C4-2B (cell line): ENCODE results near the gene CALHM1.

Experiments
- H3K27ac ChIP-seq: fragments of 450-650 bp; 2 replicates; pipeline ENCODE4 v1.5.1; 2017
- CTCF ChIP-seq: fragments of 450-650 bp; conservative IDR thresholded peaks from 2 replicates; pipeline ENCODE4 v1.5.1; 2017; ENCODE audit warnings: mild to moderate bottlenecking
- ZFX ChIP-seq: fragments of 450-650 bp; IDR thresholded peaks from 2 replicates; pipeline ENCODE4 v1.6.1; 2017

Gene CALHM1

GRCh38 chr10:103493362-103493915, 34.7 kb upstream of the CALHM1 start, which contains the start of gene NEURL1:
Gene NEURL1 (plus strand): TSS chr10:103493705. CDS start chr10:103494388, 683 bp downstream.
- no peak within 1 kb of the TSS for H3K27ac ChIP-seq

DNA sequence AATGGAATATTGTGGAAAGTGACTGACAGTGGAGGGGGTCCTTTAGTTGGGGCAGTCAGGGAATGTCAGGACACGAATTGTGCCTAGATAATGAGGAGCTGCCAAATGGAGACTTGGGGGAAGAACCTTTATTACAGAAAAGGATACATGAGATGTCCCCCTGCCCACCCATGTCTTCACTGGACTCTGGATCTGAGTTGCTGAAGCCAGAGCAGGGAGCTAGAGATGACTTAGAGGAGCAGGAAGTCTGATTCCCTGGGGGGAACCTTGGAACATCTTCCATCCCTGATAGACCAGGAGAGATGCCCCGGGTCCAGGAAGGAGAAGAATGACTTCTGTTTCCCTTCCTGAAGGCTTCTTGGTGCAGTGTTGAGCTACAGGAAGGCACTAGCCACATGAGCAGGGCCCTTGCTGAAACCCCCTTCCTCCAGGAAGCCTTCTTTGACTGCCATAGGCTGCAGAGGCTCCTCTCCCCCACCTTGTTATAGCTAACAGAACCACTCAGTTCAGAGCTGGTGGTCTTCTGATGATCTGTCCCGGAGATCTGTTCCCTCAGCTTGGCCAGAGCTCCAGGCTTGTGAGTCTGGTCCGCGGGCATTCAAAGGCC, 34.1 kb upstream of the CALHM1 start:
- TF ChIP-seq ZFX: no peak
- no peak for TF ChIP-seq CTCF
- H3K27ac ChIP-seq: no peak overlapping the region

More at GRCh38 chr10:103493362-103493915, 34.7 kb upstream of the CALHM1 start, which contains the start of gene NEURL1:
- no peak for TF ChIP-seq CTCF
- TF ChIP-seq ZFX: no peak

DNA sequence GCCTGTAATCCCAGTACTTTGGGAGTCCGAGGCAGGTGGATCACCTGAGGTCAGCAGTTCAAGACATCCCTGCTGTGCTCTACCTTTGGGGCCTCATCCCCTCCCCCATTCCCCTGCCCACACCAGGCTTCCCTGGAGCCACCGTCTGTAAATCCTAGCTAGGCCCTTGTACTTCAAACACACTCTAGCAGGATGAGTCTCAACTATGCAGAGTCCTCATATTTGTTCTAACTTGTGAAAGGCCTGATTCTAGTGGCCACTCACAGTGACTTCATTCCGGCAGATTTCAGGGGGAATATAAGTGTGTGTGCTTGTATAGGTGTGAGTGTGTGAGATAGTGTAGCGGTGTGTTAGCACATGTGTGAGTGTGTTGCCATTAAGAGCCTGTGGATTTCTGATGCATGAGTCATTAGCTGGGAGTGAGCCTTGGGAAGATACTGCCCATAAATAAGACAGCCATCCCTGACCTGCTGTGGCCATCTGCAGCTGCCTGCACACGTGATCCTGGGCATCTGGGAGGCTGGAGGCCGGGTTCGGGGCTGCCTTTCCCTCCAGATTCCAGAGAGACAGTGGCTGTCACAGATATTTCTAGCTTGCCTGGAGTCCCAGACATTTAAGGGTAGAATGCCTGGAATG, 33.1 kb upstream of the CALHM1 start:
- TF ChIP-seq ZFX: no peak
- TF ChIP-seq CTCF: no peak
- H3K27ac ChIP-seq: no peak overlapping the region

DNA sequence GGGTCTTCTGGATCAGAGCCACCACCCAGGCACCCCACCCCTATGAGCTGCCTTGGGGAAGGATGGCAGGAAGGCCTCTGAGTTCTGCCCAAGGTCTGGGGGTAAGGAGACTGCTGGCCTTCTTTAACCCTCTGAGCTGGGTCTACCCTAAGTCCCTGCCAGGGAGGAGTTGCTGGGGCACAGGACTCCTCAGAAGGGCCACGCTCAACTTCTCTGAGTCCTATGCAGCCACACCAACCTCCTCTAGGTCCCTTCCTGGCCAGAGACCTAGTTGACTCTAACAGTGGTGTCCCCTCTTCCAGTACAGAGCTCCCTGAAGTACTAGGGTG, 32.2 kb upstream of the CALHM1 start:
- no peak overlapping the region for H3K27ac ChIP-seq

DNA sequence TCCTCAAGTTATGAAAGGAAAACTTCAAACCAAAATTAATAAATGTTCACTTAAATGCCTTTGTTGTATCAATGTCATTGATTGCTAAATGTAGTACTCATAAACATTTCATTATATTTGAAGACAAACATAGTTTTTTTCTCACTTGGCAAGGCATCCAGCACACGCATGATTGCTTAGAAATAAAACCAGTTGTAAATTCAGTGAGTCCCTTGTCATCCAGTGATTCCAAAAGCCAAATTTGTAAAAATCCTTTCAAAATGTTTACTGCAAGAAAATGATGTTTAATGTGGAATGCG, 28.7 kb upstream of the CALHM1 start:
- TF ChIP-seq CTCF (no peak), ZFX (no peak)

More for the DNA sequence above, 32.2 kb upstream of the CALHM1 start:
- TF ChIP-seq ZFX (no peak), CTCF (no peak)

GRCh38 chr10:103486635-103487409, 28.1 kb upstream of the CALHM1 start:
- peak overlapping the region; percentile 20; the same call in 1 of the 2 replicates for H3K27ac ChIP-seq

More for the DNA sequence above, 28.7 kb upstream of the CALHM1 start:
- no peak overlapping the region; the same call in 1 of the 2 replicates for H3K27ac ChIP-seq

DNA sequence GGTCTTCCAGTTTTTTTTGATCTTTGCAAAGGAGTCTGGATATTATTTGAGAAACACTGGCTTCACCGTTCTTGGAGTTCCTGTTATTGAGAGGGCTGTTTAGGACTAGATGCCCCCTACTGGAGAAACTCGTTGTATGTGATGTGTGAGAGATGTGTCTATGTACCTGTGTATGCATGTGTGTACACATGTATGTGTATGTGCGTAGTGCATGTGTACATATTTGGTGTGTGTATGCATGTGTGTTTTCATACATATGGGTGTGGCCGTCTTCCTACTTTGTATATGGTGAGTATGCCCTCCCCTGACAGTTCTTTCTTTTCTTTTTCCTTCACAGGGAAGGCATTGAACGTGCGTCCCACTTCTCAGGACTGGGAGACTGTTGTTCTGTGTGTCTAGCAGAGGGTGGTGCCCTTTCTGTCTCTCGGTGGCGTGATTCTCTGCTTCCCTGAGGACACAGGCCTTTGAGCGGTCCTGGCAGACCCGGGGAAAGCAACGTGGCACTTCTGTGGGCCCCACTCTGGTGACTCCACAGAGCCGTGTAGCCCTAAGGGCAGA, 23.4 kb upstream of the CALHM1 start:
- TF ChIP-seq ZFX (no peak), CTCF (peak; percentile 83)
- H3K27ac ChIP-seq: no peak overlapping the region
